ENCODE results near the gene INHA. TPM values are rescaled to one million over a fixed set of nuclear protein-coding genes. Genes with fewer than 3 reads are reported as not detected.
A peak's percentile ranks its signal among the peaks of the same experiment; 100 is the strongest.

Gene INHA
- total RNA-seq, 2 experiments from 2014 or later: not detected

DNA sequence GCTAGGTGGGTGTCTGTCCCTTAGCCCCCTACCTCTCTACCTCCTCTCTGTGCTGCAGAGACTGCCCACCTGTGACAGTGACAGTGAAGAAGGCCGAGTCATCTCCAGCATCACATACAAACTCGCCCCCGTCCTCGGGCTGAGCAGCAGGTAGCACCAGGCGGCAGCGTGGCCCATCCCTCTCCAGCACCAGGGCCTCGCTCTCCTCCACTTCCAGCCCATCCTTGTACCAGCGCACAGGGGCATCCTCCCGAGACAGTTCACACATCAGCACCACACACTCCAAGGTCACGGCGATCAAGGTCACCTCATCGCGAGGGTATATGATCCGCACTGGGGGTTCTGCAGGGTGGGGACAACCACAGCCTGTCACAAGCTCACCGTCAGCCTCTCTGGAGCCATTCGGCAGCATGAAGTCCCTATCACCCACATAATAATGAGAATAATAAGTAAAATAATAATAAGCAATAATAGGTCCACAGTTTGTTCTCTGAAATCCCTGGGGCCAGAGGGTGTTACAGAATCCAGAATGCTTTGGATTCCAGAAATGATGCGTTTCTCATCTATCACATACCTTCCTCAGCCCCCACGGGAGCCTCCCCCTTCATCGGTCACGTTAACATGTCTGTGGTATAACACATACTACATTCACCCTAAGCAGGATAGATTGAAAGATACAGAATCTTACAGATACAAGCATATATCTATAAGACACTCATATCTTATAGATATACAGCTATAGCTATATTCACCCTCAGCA is 12.8 kb upstream of the INHA start:
- Histone ChIP-seq H3K9me3 (ENCODE audit: control insufficient read depth in 1 of 2, insufficient read depth in 1 of 2, low read length in 2 of 2) (peaks cover 0 to 2% of the 10 kb centered on the region in 2 experiments), H3K27ac (ENCODE audit: low read depth in 1 of 2, low read length in 2 of 2) (no peak overlapping the region), H3K27me3 (ENCODE audit: control insufficient read depth in 1 of 2, insufficient read depth in 2 of 2, low read length in 2 of 2) (peaks cover 18 to 19% of the 10 kb centered on the region in 2 experiments), H3K4me3 (ENCODE audit: low read length) (no peak overlapping the region), H3K36me3 (ENCODE audit: insufficient read depth, low read length) (no peaks in the 10 kb centered on the region), H3K4me1 (ENCODE audit: insufficient read depth, low read length) (no peaks in the 10 kb centered on the region)
- ATAC-seq (ENCODE audit: poor library complexity): no peak
- H3K36me3 Mint-ChIP-seq (ENCODE audit: low read depth): no peaks in the 10 kb centered on the region
- H3K9me3 Mint-ChIP-seq: no peaks in the 10 kb centered on the region
- H3K4me3 Mint-ChIP-seq: no peak overlapping the region
- H3K27me3 Mint-ChIP-seq: peaks cover 52% of the 10 kb centered on the region
- H3K4me1 Mint-ChIP-seq (ENCODE audit: low read depth): no peaks in the 10 kb centered on the region
- no peak overlapping the region for H3K27ac Mint-ChIP-seq
- CTCF ChIA-PET: interaction anchor here (0.8 to 2.3 kb wide), 6 partner anchors 12 to 265 kb away, joined by 3 to 21 read pairs (median 4); partner anchors contain the start of genes INHA, OBSL1 and STK11IP
- POLR2A ChIA-PET: no interaction called here
- TF ChIP-seq, protein P1, sequence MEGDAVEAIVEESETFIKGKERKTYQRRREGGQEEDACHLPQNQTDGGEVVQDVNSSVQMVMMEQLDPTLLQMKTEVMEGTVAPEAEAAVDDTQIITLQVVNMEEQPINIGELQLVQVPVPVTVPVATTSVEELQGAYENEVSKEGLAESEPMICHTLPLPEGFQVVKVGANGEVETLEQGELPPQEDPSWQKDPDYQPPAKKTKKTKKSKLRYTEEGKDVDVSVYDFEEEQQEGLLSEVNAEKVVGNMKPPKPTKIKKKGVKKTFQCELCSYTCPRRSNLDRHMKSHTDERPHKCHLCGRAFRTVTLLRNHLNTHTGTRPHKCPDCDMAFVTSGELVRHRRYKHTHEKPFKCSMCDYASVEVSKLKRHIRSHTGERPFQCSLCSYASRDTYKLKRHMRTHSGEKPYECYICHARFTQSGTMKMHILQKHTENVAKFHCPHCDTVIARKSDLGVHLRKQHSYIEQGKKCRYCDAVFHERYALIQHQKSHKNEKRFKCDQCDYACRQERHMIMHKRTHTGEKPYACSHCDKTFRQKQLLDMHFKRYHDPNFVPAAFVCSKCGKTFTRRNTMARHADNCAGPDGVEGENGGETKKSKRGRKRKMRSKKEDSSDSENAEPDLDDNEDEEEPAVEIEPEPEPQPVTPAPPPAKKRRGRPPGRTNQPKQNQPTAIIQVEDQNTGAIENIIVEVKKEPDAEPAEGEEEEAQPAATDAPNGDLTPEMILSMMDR (IDR thresholded peaks at IDR 0.05): no peak
- intact Hi-C loops (cut with DNase I, micrococcal nuclease): no loop called here
- DNase-seq: peak in 1 of 14 experiments; percentile 11

DNA sequence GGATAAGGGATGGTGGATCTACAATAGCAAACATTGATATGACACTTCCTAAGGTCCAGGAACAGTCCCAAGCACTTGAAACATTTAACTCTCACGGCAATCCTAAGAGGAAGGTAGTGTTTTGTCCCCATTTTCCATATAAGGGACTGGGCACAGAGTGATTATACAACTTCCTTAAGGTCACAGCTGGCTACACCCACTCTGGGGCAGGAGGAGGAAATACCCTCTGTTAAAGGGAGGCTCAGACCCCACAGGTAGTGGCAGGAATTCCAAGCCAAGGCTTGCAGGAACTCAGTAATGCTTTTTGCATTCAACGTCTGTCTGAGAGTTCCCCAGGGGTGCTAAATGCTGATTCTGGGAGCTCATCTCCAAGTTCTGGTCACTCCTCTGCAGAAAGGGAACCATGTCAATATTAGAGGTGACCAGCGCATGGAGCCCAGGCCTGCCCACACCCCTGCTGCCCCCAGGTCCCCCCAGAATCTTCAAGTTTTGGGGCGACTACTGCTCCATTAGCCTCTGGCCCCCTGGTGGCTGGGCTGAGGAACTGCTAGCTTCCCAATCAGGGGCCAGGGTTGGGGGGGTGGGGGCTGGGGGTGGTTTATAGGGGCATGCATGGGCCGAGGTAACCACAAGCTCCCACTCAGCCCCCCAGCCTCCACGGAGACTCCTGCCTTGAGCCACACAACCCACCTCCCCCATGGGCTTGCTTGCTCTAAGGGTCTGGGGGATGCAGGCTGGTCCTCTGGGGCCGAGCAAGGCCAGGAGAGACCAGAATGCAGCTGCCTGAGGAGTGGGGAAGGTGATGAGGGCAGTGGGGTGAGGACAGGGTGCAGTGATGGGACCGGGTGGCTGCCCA is 11.8 kb upstream of the INHA start:
- TF ChIP-seq, protein P1 (IDR thresholded peaks at IDR 0.05): peak; percentile 77
- Mint-ChIP-seq H3K4me1 (ENCODE audit: low read depth) (no peaks in the 10 kb centered on the region), H3K9me3 (no peaks in the 10 kb centered on the region), H3K4me3 (no peak overlapping the region), H3K27me3 (peaks cover 52% of the 10 kb centered on the region), H3K36me3 (ENCODE audit: low read depth) (no peaks in the 10 kb centered on the region), H3K27ac (no peak overlapping the region)
- no peaks in the 10 kb centered on the region for H3K36me3 ChIP-seq (ENCODE audit: insufficient read depth, low read length)
- H3K9me3 ChIP-seq (ENCODE audit: control insufficient read depth in 1 of 2, insufficient read depth in 1 of 2, low read length in 2 of 2): no peaks in the 10 kb centered on the region
- H3K4me3 ChIP-seq (ENCODE audit: low read length): no peak overlapping the region
- no peaks in the 10 kb centered on the region for H3K4me1 ChIP-seq (ENCODE audit: insufficient read depth, low read length)
- intact Hi-C loops (cut with DNase I, micrococcal nuclease): loop anchor here (1.0 to 2.0 kb wide), 2 partner anchors 19 kb away; no protein-coding TSS in a partner anchor
- peaks cover 12 to 14% of the 10 kb centered on the region in 2 experiments for H3K27me3 ChIP-seq (ENCODE audit: control insufficient read depth in 1 of 2, insufficient read depth in 2 of 2, low read length in 2 of 2)
- CTCF ChIA-PET: interaction anchor here (0.6 to 2.3 kb wide), 9 partner anchors 11 to 266 kb away, joined by 3 to 21 read pairs (median 3); partner anchors contain the start of genes INHA, OBSL1 and STK11IP
- DNase-seq (peak in 5 of 14 experiments; percentile 23 to 59 (median 35)), ATAC-seq (ENCODE audit: poor library complexity) (peak; percentile 80)
- no peak overlapping the region for H3K27ac ChIP-seq (ENCODE audit: low read depth in 1 of 2, low read length in 2 of 2)
- POLR2A ChIA-PET: no interaction called here

GRCh38 chr2:219560893-219561178 is 11.3 kb upstream of the INHA start:
- TF ChIP-seq, protein P1 (IDR thresholded peaks at IDR 0.05): no peak
- Histone ChIP-seq H3K27me3 (ENCODE audit: control insufficient read depth in 1 of 2, insufficient read depth in 2 of 2, low read length in 2 of 2) (peaks cover 11 to 12% of the 10 kb centered on the region in 2 experiments), H3K4me1 (ENCODE audit: insufficient read depth, low read length) (no peaks in the 10 kb centered on the region), H3K27ac (ENCODE audit: low read depth in 1 of 2, low read length in 2 of 2) (no peak overlapping the region), H3K4me3 (ENCODE audit: low read length) (no peak overlapping the region), H3K36me3 (ENCODE audit: insufficient read depth, low read length) (no peaks in the 10 kb centered on the region), H3K9me3 (ENCODE audit: control insufficient read depth in 1 of 2, insufficient read depth in 1 of 2, low read length in 2 of 2) (no peaks in the 10 kb centered on the region)
- intact Hi-C loops (cut with DNase I, micrococcal nuclease): loop anchor here (1.0 to 2.0 kb wide), 2 partner anchors 20 kb away; no protein-coding TSS in a partner anchor
- Mint-ChIP-seq H3K27me3 (peaks cover 51% of the 10 kb centered on the region), H3K27ac (no peak overlapping the region), H3K9me3 (no peaks in the 10 kb centered on the region), H3K4me1 (ENCODE audit: low read depth) (no peaks in the 10 kb centered on the region), H3K4me3 (no peak overlapping the region), H3K36me3 (ENCODE audit: low read depth) (no peaks in the 10 kb centered on the region)
- CTCF ChIA-PET: interaction anchor here (0.6 to 2.3 kb wide), 7 partner anchors 11 to 261 kb away, joined by 3 to 21 read pairs (median 3); partner anchors contain the start of genes INHA, OBSL1 and STK11IP
- no peak for DNase-seq
- no peak for ATAC-seq (ENCODE audit: poor library complexity)
- POLR2A ChIA-PET: no interaction called here
